K562 (cell line): ENCODE results near the gene IL20. TPM values are rescaled to one million over a fixed set of nuclear protein-coding genes. Genes with fewer than 3 reads are reported as not detected.

ENCODE experiments used
- BRD9 ChIP-seq: fragments of 450-650 bp; IDR thresholded peaks from 2 replicates; pipeline ENCODE4 v1.6.1; 2018; ENCODE audit warnings: low read depth; ENCODE audit not compliant: partially characterized antibody
- EWSR1 ChIP-seq: fragments of 450-650 bp; IDR thresholded peaks from 2 replicates; pipeline ENCODE4 v1.6.1; 2018; ENCODE audit warnings: borderline replicate concordance, mild to moderate bottlenecking, low read depth, moderate library complexity; ENCODE audit not compliant: partially characterized antibody
- HNRNPK ChIP-seq: fragments of 200-400 bp; formaldehyde crosslinking; IDR thresholded peaks from one replicate; pipeline ENCODE4 v1.6.1; 2018; ENCODE audit warnings: mild to moderate bottlenecking, low read depth, low read length; ENCODE audit not compliant: poor library complexity, severe bottlenecking
- MCM7 ChIP-seq, 2 experiments: fragments of 450-650 bp; IDR thresholded peaks; 2 replicates each; pipeline ENCODE4 v1.6.1; 2016 to 2018
- NR3C1 ChIP-seq: sonication (generic); formaldehyde crosslinking; IDR thresholded peaks from 2 replicates; pipeline ENCODE4 v1.8.1; 2022; ENCODE audit warnings: missing genetic modification reagents
- PCBP1 ChIP-seq: fragments of 200-400 bp; formaldehyde crosslinking; IDR thresholded peaks from 2 replicates; pipeline ENCODE4 v1.6.1; 2018; ENCODE audit warnings: mild to moderate bottlenecking, low read depth, low read length; ENCODE audit not compliant: poor library complexity, severe bottlenecking
- POU5F1 ChIP-seq: fragments of 150-350 bp; IDR thresholded peaks from 2 replicates; pipeline ENCODE4 v1.6.1; 2014; ENCODE audit warnings: borderline replicate concordance, low read length, low read depth, mild to moderate bottlenecking; ENCODE audit not compliant: partially characterized antibody
- RHOXF2B ChIP-seq: fragments of 250-450 bp; sonication (Bioruptor Pico); conservative IDR thresholded peaks from 2 replicates; pipeline ENCODE4 v1.5.1; 2021
- SAFB ChIP-seq: fragments of 200-400 bp; formaldehyde crosslinking; IDR thresholded peaks from 2 replicates; pipeline ENCODE4 v1.6.1; 2017; ENCODE audit warnings: low read depth, low read length, borderline replicate concordance
- SIN3B ChIP-seq: fragments of 450-650 bp; IDR thresholded peaks from 2 replicates; pipeline ENCODE4 v1.6.1; 2017; ENCODE audit warnings: low read depth, mild to moderate bottlenecking, moderate library complexity
- TFAM ChIP-seq: fragments of 250-450 bp; sonication (Bioruptor Pico); conservative IDR thresholded peaks from 2 replicates; pipeline ENCODE4 v1.5.0; 2021; ENCODE audit warnings: mild to moderate bottlenecking, moderate library complexity
- YBX1 ChIP-seq: fragments of 450-650 bp; IDR thresholded peaks from 2 replicates; pipeline ENCODE4 v1.7.1; 2016; ENCODE audit warnings: mild to moderate bottlenecking
- ZNF780A ChIP-seq: fragments of 250-450 bp; sonication (Bioruptor Pico); IDR thresholded peaks from 2 replicates; pipeline ENCODE4 v1.5.0; 2021; ENCODE audit warnings: mild to moderate bottlenecking
- polyA plus RNA-seq, 8 experiments: library from polyadenylated mRNA; depleted of rRNA in 4 of 8; stranded (reverse) in 5 of 8; unstranded in 3 of 8; fragments of >200 nt; fragmentation: Nextera tagmentation in 2 of 8; fragmentation: Illumina TruSeq in 1 of 8; extraction: Ambion mirVana in 2 of 8; extraction: Trizol in 1 of 8; gene quantifications; 2 replicates each; pipeline versions ENCODE4 v1.2.1 to v1.2.3, GENCODE V29; 2011 to 2014; ENCODE audit warnings: inconsistent platforms in 1 of 8, missing spikeins in 1 of 8
- total RNA-seq, 7 experiments: library from RNA; depleted of rRNA in 6 of 7; stranded (reverse); fragments of >200 nt in 6 of 7; fragmentation: Illumina TruSeq in 2 of 7; extraction: Trizol in 2 of 7; gene quantifications; 2 replicates each; pipeline versions ENCODE4 v1.2.1 to v1.2.3, GENCODE V29; 2011 to 2021; ENCODE audit warnings: low replicate concordance in 1 of 7
- TF ChIP-seq, protein P1 (sequence below): fragments of 450-650 bp; IDR thresholded peaks from 2 replicates; pipeline ENCODE4 v1.6.1; 2016; ENCODE audit warnings: borderline replicate concordance
- TF ChIP-seq, protein P2 (sequence below): fragments of 450-650 bp; formaldehyde crosslinking; IDR thresholded peaks from 2 replicates; pipeline ENCODE4 v1.4.0; 2022; ENCODE audit warnings: missing genetic modification characterization
- TF ChIP-seq, protein P3 (sequence below): sonication (generic); formaldehyde crosslinking; IDR thresholded peaks from 2 replicates; pipeline ENCODE4 v1.8.1; 2023; ENCODE audit warnings: mild to moderate bottlenecking, missing genetic modification reagents
- TF ChIP-seq, protein P4 (sequence below): fragments of 450-650 bp; IDR thresholded peaks from 2 replicates; pipeline ENCODE4 v1.6.1; 2017; ENCODE audit warnings: antibody characterized with exemption
- TF ChIP-seq, protein P5 (sequence below): fragments of 250-450 bp; sonication (Bioruptor Pico); IDR thresholded peaks from 2 replicates; pipeline ENCODE4 v1.8.0; 2022; ENCODE audit warnings: inconsistent platforms

IL20 gene
- total and polyA plus RNA-seq, 9 of the 15 experiments (the other 6 are each of a cell fraction or from before 2014, with no cell fraction given), result not detected

DNA sequence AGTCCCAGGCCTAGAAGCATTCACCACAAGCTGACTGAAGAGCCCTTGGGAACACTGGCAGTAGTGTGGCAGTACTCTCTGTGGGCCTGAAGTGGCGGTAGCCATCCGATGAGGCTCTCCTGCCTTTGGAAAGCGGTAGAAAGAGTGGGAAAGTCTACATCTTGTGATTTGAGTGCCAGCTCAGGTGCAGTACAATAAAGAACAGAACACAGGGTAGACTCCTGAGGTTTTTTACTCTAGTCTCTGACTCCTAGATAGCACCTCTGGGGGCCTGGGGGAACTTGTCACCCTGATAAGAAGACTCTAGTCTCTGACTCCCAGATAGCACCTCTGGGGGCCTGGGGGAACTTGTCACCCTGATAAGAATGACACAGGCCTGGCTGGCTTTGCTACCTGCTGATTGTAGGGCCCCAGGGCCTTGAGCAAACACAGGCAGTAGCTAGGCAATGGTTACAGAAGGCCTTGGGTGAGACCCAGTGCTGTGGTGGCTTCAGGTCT, 18.0 kb upstream of the IL20 start (continued):
- TF ChIP-seq, protein P1, sequence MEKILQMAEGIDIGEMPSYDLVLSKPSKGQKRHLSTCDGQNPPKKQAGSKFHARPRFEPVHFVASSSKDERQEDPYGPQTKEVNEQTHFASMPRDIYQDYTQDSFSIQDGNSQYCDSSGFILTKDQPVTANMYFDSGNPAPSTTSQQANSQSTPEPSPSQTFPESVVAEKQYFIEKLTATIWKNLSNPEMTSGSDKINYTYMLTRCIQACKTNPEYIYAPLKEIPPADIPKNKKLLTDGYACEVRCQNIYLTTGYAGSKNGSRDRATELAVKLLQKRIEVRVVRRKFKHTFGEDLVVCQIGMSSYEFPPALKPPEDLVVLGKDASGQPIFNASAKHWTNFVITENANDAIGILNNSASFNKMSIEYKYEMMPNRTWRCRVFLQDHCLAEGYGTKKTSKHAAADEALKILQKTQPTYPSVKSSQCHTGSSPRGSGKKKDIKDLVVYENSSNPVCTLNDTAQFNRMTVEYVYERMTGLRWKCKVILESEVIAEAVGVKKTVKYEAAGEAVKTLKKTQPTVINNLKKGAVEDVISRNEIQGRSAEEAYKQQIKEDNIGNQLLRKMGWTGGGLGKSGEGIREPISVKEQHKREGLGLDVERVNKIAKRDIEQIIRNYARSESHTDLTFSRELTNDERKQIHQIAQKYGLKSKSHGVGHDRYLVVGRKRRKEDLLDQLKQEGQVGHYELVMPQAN, result no peak
- no peak for TF ChIP-seq RHOXF2B (CRISPR knock-in tag)
- TF ChIP-seq POU5F1, result no peak
- TF ChIP-seq, protein P2, sequence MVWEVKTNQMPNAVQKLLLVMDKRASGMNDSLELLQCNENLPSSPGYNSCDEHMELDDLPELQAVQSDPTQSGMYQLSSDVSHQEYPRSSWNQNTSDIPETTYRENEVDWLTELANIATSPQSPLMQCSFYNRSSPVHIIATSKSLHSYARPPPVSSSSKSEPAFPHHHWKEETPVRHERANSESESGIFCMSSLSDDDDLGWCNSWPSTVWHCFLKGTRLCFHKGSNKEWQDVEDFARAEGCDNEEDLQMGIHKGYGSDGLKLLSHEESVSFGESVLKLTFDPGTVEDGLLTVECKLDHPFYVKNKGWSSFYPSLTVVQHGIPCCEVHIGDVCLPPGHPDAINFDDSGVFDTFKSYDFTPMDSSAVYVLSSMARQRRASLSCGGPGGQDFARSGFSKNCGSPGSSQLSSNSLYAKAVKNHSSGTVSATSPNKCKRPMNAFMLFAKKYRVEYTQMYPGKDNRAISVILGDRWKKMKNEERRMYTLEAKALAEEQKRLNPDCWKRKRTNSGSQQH (CRISPR knock-in tag), result no peak
- TF ChIP-seq SIN3B, result no peak
- TF ChIP-seq BRD9, result no peak
- TF ChIP-seq, protein P3, sequence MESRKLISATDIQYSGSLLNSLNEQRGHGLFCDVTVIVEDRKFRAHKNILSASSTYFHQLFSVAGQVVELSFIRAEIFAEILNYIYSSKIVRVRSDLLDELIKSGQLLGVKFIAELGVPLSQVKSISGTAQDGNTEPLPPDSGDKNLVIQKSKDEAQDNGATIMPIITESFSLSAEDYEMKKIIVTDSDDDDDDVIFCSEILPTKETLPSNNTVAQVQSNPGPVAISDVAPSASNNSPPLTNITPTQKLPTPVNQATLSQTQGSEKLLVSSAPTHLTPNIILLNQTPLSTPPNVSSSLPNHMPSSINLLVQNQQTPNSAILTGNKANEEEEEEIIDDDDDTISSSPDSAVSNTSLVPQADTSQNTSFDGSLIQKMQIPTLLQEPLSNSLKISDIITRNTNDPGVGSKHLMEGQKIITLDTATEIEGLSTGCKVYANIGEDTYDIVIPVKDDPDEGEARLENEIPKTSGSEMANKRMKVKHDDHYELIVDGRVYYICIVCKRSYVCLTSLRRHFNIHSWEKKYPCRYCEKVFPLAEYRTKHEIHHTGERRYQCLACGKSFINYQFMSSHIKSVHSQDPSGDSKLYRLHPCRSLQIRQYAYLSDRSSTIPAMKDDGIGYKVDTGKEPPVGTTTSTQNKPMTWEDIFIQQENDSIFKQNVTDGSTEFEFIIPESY (CRISPR knock-in tag), result no peak
- TF ChIP-seq HNRNPK, result no peak
- no peak for TF ChIP-seq NR3C1
- TF ChIP-seq MCM7 (IDR thresholded peaks at IDR 0.05), result no peak
- no peak for TF ChIP-seq YBX1
- TF ChIP-seq PCBP1, result no peak
- TF ChIP-seq SAFB, result no peak
- TF ChIP-seq, protein P4, sequence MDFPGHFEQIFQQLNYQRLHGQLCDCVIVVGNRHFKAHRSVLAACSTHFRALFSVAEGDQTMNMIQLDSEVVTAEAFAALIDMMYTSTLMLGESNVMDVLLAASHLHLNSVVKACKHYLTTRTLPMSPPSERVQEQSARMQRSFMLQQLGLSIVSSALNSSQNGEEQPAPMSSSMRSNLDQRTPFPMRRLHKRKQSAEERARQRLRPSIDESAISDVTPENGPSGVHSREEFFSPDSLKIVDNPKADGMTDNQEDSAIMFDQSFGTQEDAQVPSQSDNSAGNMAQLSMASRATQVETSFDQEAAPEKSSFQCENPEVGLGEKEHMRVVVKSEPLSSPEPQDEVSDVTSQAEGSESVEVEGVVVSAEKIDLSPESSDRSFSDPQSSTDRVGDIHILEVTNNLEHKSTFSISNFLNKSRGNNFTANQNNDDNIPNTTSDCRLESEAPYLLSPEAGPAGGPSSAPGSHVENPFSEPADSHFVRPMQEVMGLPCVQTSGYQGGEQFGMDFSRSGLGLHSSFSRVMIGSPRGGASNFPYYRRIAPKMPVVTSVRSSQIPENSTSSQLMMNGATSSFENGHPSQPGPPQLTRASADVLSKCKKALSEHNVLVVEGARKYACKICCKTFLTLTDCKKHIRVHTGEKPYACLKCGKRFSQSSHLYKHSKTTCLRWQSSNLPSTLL, result no peak
- TF ChIP-seq EWSR1, result no peak
- no peak for TF ChIP-seq ZNF780A (CRISPR knock-in tag)
- no peak for TF ChIP-seq TFAM (CRISPR knock-in tag)
- TF ChIP-seq, protein P5, sequence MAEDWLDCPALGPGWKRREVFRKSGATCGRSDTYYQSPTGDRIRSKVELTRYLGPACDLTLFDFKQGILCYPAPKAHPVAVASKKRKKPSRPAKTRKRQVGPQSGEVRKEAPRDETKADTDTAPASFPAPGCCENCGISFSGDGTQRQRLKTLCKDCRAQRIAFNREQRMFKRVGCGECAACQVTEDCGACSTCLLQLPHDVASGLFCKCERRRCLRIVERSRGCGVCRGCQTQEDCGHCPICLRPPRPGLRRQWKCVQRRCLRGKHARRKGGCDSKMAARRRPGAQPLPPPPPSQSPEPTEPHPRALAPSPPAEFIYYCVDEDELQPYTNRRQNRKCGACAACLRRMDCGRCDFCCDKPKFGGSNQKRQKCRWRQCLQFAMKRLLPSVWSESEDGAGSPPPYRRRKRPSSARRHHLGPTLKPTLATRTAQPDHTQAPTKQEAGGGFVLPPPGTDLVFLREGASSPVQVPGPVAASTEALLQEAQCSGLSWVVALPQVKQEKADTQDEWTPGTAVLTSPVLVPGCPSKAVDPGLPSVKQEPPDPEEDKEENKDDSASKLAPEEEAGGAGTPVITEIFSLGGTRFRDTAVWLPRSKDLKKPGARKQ (CRISPR knock-in tag), result no peak
